ENCODE measurements around the gene DPP6. TPM values are rescaled to one million over a fixed set of nuclear protein-coding genes. Genes with fewer than 3 reads are reported as not detected.

DPP6 gene
- total RNA-seq, 1 donor from 2014 or later, result 0.39 TPM

DNA sequence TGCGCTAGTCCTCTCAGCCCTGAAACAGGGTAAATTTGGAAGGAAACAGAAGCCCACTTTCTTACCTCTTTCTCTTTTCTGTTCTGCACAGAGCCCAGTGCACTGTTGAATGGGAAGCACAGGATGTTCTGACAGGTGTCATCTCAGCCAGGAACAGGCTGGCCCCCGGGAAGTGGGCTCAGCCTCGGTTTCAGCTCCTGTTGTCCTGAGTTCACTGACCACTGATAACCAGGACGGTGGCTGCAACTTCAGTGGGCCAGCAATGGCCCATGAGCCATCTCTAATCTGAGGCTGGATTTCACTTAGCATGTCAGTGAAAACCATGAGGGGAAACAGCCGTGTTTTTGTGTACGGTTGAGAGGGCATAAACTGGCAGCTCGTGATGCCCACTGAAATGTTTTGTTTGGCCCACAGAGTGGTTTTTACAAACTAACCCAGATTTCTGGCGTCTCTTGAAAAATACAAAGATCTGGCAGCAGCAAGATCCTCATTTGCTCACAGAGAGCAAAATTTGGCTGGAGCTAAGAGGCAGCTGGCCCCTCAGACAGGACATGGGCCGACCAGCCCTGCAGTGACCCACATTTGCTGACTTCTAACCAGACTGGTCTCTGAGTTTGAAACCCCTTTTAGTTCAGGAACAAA lies 494.9 kb downstream of the DPP6 start:
- no peak overlapping the region for H3K4me3 ChIP-seq
- no peak overlapping the region for H3K4me2 ChIP-seq
- H3K27ac ChIP-seq, result no peak overlapping the region
- TF ChIP-seq EZH2 (IDR thresholded peaks at IDR 0.05) (no peak), EZH2phosphoT487 (IDR thresholded peaks at IDR 0.05) (no peak), CTCF (IDR thresholded peaks at IDR 0.05) (no peak)
- H2AFZ ChIP-seq (replicated peaks), result no peak overlapping the region
- Mint-ChIP-seq H3K27me3 (ENCODE audit: insufficient read depth, low read depth) (no peaks in the 10 kb centered on the region), H3K4me3 (no peak overlapping the region), H3K36me3 (no peaks in the 10 kb centered on the region), H3K27ac (no peak overlapping the region), H3K9me3 (no peaks in the 10 kb centered on the region), H3K4me1 (no peaks in the 10 kb centered on the region)
- no peaks in the 10 kb centered on the region for H3K36me3 ChIP-seq
- no peaks in the 10 kb centered on the region for H3K27me3 ChIP-seq
- no peak for DNase-seq (ENCODE audit: low spot score)
- H3K9ac ChIP-seq, result no peak overlapping the region
- H3K9me3 ChIP-seq (ENCODE audit: low read depth), result no peaks in the 10 kb centered on the region
- no peaks in the 10 kb centered on the region for H3K79me2 ChIP-seq (ENCODE audit: low read depth)
- H3K4me1 ChIP-seq, result no peaks in the 10 kb centered on the region
- H4K20me1 ChIP-seq (ENCODE audit: low read depth), result no peaks in the 10 kb centered on the region
- H3F3A ChIP-seq (ENCODE audit: low read depth), result no peaks in the 10 kb centered on the region

- no peaks in the 10 kb centered on the region for H4K20me1 ChIP-seq (ENCODE audit: low read depth)
- no peaks in the 10 kb centered on the region for H3F3A ChIP-seq (ENCODE audit: low read depth)
- H3K79me2 ChIP-seq (ENCODE audit: low read depth), result no peaks in the 10 kb centered on the region
- no peak overlapping the region for H2AFZ ChIP-seq (replicated peaks)
- no peak overlapping the region for H3K4me3 ChIP-seq
- H3K4me3 Mint-ChIP-seq, result no peak overlapping the region
- TF ChIP-seq CTCF (IDR thresholded peaks at IDR 0.05) (no peak), EZH2phosphoT487 (IDR thresholded peaks at IDR 0.05) (no peak), EZH2 (IDR thresholded peaks at IDR 0.05) (no peak)
- H3K4me1 ChIP-seq, result no peaks in the 10 kb centered on the region
- H3K4me1 Mint-ChIP-seq, result no peaks in the 10 kb centered on the region
- no peaks in the 10 kb centered on the region for H3K27me3 ChIP-seq
- H3K9me3 Mint-ChIP-seq, result no peaks in the 10 kb centered on the region
- H3K27ac ChIP-seq, result no peak overlapping the region
- no peaks in the 10 kb centered on the region for H3K27me3 Mint-ChIP-seq (ENCODE audit: insufficient read depth, low read depth)
- H3K9me3 ChIP-seq (ENCODE audit: low read depth), result no peaks in the 10 kb centered on the region
- no peaks in the 10 kb centered on the region for H3K36me3 ChIP-seq
- no peak for DNase-seq (ENCODE audit: low spot score)
- H3K36me3 Mint-ChIP-seq, result no peaks in the 10 kb centered on the region
- H3K9ac ChIP-seq, result no peak overlapping the region
- no peak overlapping the region for H3K27ac Mint-ChIP-seq
- H3K4me2 ChIP-seq, result no peak overlapping the region
Observed at GRCh38 chr7:154553711-154554265, 501.6 kb downstream of the DPP6 start.

GRCh38 chr7:154559454-154559853 lies 507.3 kb downstream of the DPP6 start:
- no peaks in the 10 kb centered on the region for H3K79me2 ChIP-seq (ENCODE audit: low read depth)
- no peak overlapping the region for H3K4me2 ChIP-seq
- Mint-ChIP-seq H3K36me3 (no peaks in the 10 kb centered on the region), H3K9me3 (no peaks in the 10 kb centered on the region), H3K27me3 (ENCODE audit: insufficient read depth, low read depth) (peaks cover 4% of the 10 kb centered on the region), H3K27ac (no peak overlapping the region), H3K4me3 (no peak overlapping the region), H3K4me1 (no peaks in the 10 kb centered on the region)
- DNase-seq (ENCODE audit: low spot score), result no peak
- no peaks in the 10 kb centered on the region for H4K20me1 ChIP-seq (ENCODE audit: low read depth)
- H3K27ac ChIP-seq, result no peak overlapping the region
- no peaks in the 10 kb centered on the region for H3K36me3 ChIP-seq
- TF ChIP-seq EZH2 (IDR thresholded peaks at IDR 0.05) (no peak), EZH2phosphoT487 (IDR thresholded peaks at IDR 0.05) (no peak), CTCF (IDR thresholded peaks at IDR 0.05) (no peak)
- no peak overlapping the region for H3K4me3 ChIP-seq
- H2AFZ ChIP-seq (replicated peaks), result no peak overlapping the region
- H3F3A ChIP-seq (ENCODE audit: low read depth), result no peaks in the 10 kb centered on the region
- H3K9me3 ChIP-seq (ENCODE audit: low read depth), result no peaks in the 10 kb centered on the region
- H3K9ac ChIP-seq, result no peak overlapping the region
- no peaks in the 10 kb centered on the region for H3K4me1 ChIP-seq
- H3K27me3 ChIP-seq, result no peaks in the 10 kb centered on the region

Data from neural progenitor cell (in vitro differentiated cells).